Common myeloid progenitor, CD34-positive (primary cell): Measurements from ENCODE around the gene MLPH.

ENCODE experiments used
- CTCF ChIA-PET: fragments of 350-600 bp; sonication (Branson Sonifier 250); formaldehyde crosslinking; loops from one replicate; lab custom pipeline; 2021; ENCODE audit warnings: antibody characterized with exemption; lab: Charles Lee
- POLR2A ChIA-PET: fragments of 350-600 bp; sonication (Branson Sonifier 250); formaldehyde crosslinking; loops from one replicate; lab custom pipeline; 2021; ENCODE audit warnings: antibody characterized with exemption; lab: Charles Lee
- DNase-seq, 3 donors: peaks; one replicate each; pipeline versions ENCODE4 v3.0.0 to v3.0.0-alpha.2; 2013
- H3K27ac ChIP-seq, 2 experiments: 1 replicate in 1 of 2; 2 replicates in 1 of 2; pipeline ENCODE4 v1.7.0; 2013; ENCODE audit warnings: inconsistent platforms in 2 of 2, low read length in 2 of 2, mild to moderate bottlenecking in 2 of 2, low read depth in 1 of 2, moderate library complexity in 1 of 2; ENCODE audit not compliant: severe bottlenecking in 2 of 2, insufficient read depth in 1 of 2, poor library complexity in 1 of 2
- H3K27me3 ChIP-seq, 5 experiments: replicated peaks in 2 of 5; 1 replicate in 3 of 5; 2 replicates in 2 of 5; pipeline versions ENCODE4 v1.6.1 to v1.7.0; 2013; ENCODE audit warnings: low read length in 4 of 5, mild to moderate bottlenecking in 2 of 5, moderate library complexity in 2 of 5, inconsistent platforms in 1 of 5; ENCODE audit not compliant: insufficient read depth in 5 of 5, control insufficient read depth in 4 of 5
- H3K36me3 ChIP-seq, 4 experiments: 1 replicate in 2 of 4; 2 replicates in 2 of 4; pipeline versions ENCODE4 v1.6.1 to v1.7.0; 2013; ENCODE audit warnings: low read length in 3 of 4, control low read depth in 1 of 4, mild to moderate bottlenecking in 1 of 4; ENCODE audit not compliant: control insufficient read depth in 4 of 4, insufficient read depth in 4 of 4
- H3K4me1 ChIP-seq, 4 experiments: 1 replicate in 3 of 4; 2 replicates in 1 of 4; pipeline versions ENCODE4 v1.6.1 to v1.7.1; 2013; ENCODE audit warnings: low read length in 3 of 4, mild to moderate bottlenecking in 3 of 4, control low read depth in 1 of 4, inconsistent platforms in 1 of 4, moderate library complexity in 1 of 4; ENCODE audit not compliant: control insufficient read depth in 4 of 4, insufficient read depth in 4 of 4; ENCODE audit errors: control extremely low read depth in 1 of 4
- H3K4me3 ChIP-seq, 7 experiments: 1 replicate in 4 of 7; 2 replicates in 3 of 7; pipeline versions ENCODE4 v1.5.1 to v1.7.0; 2013; ENCODE audit warnings: mild to moderate bottlenecking in 7 of 7, low read length in 6 of 7, moderate library complexity in 6 of 7, inconsistent platforms in 2 of 7, low read depth in 2 of 7, control low read depth in 1 of 7; ENCODE audit not compliant: insufficient read depth in 4 of 7, control insufficient read depth in 1 of 7; ENCODE audit errors: extremely low read depth in 1 of 7
- H3K9me3 ChIP-seq, 5 experiments: 1 replicate in 4 of 5; 2 replicates in 1 of 5; pipeline versions ENCODE4 v1.6.1 to v1.7.1; 2013; ENCODE audit warnings: low read length in 4 of 5, mild to moderate bottlenecking in 2 of 5, inconsistent platforms in 1 of 5, low read depth in 1 of 5, moderate library complexity in 1 of 5; ENCODE audit not compliant: control insufficient read depth in 4 of 5, insufficient read depth in 2 of 5; ENCODE audit errors: control extremely low read depth in 1 of 5
- WGBS: methylation state at CpG from one replicate; pipeline ENCODE4 v1.1.5; 2013; ENCODE audit not compliant: insufficient coverage; 5-methylcytosine and 5-hydroxymethylcytosine counted together

The MLPH gene

GRCh38 chr2:237474931-237475703 is 11.9 kb upstream of the MLPH start:
- Histone ChIP-seq H3K4me3 (peak overlapping the region; percentile 40 to 83 (median 68)), H3K36me3 (no peaks in the 10 kb centered on the region), H3K27ac (peak overlapping the region; percentile 51 to 73), H3K27me3 (peaks cover 0 to 14% (median 10%) of the 10 kb centered on the region in 5 experiments), H3K4me1 (peaks cover 0 to 34% (median 26%) of the 10 kb centered on the region in 4 experiments), H3K9me3 (no peaks in the 10 kb centered on the region)
- peak; percentile 61 to 83 (median 80) for DNase-seq
- CTCF ChIA-PET, result interaction anchor here (0.7 to 4.4 kb wide), 13 partner anchors 9 to 96 kb away, joined by 3 to 44 read pairs (median 5); no protein-coding TSS in a partner anchor
- POLR2A ChIA-PET, result interaction anchor here (1.4 kb wide), 1 partner anchor 40 kb away, joined by 3 read pairs; no protein-coding TSS in a partner anchor
- 0% methylated on average over 74 of the region's 79 CpGs for WGBS

GRCh38 chr2:237475704-237476141 is 11.3 kb upstream of the MLPH start:
- DNase-seq, result peak in 2 of 3 donors; percentile 60 to 65
- no peaks in the 10 kb centered on the region for H3K9me3 ChIP-seq
- H3K4me1 ChIP-seq, result peaks cover 0 to 34% (median 26%) of the 10 kb centered on the region in 4 experiments
- H3K36me3 ChIP-seq, result no peaks in the 10 kb centered on the region
- ChIA-PET POLR2A (interaction anchor here (1.4 kb wide), 1 partner anchor 41 kb away, joined by 3 read pairs; no protein-coding TSS in a partner anchor), CTCF (interaction anchor here (0.8 to 4.4 kb wide), 13 partner anchors 10 to 96 kb away, joined by 3 to 44 read pairs (median 5); no protein-coding TSS in a partner anchor)
- 19% methylated on average over 16 of the region's 17 CpGs for WGBS
- peak overlapping the region in 1 of 2 experiments; percentile 73 for H3K27ac ChIP-seq
- H3K4me3 ChIP-seq, result peak overlapping the region; percentile 40 to 83 (median 68)
- peaks cover 0 to 14% (median 10%) of the 10 kb centered on the region in 5 experiments for H3K27me3 ChIP-seq

- 95% methylated on average over 2 of the region's 2 CpGs for WGBS
- CTCF ChIA-PET, result interaction anchor here (1.0 to 4.4 kb wide), 2 partner anchors 23 to 57 kb away, joined by 3 to 44 read pairs; no protein-coding TSS in a partner anchor
- H3K4me3 ChIP-seq, result no peak overlapping the region
- peaks cover 0 to 39% (median 34%) of the 10 kb centered on the region in 4 experiments for H3K4me1 ChIP-seq
- no peak overlapping the region for H3K27ac ChIP-seq
- no peak for DNase-seq
- POLR2A ChIA-PET, result no interaction called here
- no peaks in the 10 kb centered on the region for H3K9me3 ChIP-seq
- H3K27me3 ChIP-seq, result peaks cover 0 to 14% (median 10%) of the 10 kb centered on the region in 5 experiments
- H3K36me3 ChIP-seq, result no peaks in the 10 kb centered on the region
Observed at GRCh38 chr2:237478095-237478494, 9.0 kb upstream of the MLPH start.

- 96% methylated on average over 3 of the region's 3 CpGs for WGBS
- Histone ChIP-seq H3K9me3 (no peaks in the 10 kb centered on the region), H3K27me3 (peaks cover 0 to 14% (median 10%) of the 10 kb centered on the region in 5 experiments), H3K4me1 (peaks cover 0 to 32% (median 28%) of the 10 kb centered on the region in 4 experiments), H3K27ac (no peak overlapping the region), H3K4me3 (no peak overlapping the region), H3K36me3 (no peaks in the 10 kb centered on the region)
- CTCF ChIA-PET, result interaction anchor here (4.4 kb wide), 1 partner anchor 58 kb away, joined by 44 read pairs; no protein-coding TSS in a partner anchor
- no peak for DNase-seq
- POLR2A ChIA-PET, result no interaction called here
Observed at GRCh38 chr2:237478979-237479378, 8.1 kb upstream of the MLPH start.

GRCh38 chr2:237479747-237480146 is 7.3 kb upstream of the MLPH start:
- no peak overlapping the region for H3K27ac ChIP-seq
- 80% methylated on average over 1 of the region's 4 CpGs for WGBS
- POLR2A ChIA-PET, result no interaction called here
- peaks cover 0 to 24% (median 21%) of the 10 kb centered on the region in 4 experiments for H3K4me1 ChIP-seq
- no peak for DNase-seq
- no peaks in the 10 kb centered on the region for H3K9me3 ChIP-seq
- no peak overlapping the region for H3K4me3 ChIP-seq
- peaks cover 0 to 16% (median 10%) of the 10 kb centered on the region in 5 experiments for H3K27me3 ChIP-seq
- CTCF ChIA-PET, result no interaction called here
- H3K36me3 ChIP-seq, result no peaks in the 10 kb centered on the region

GRCh38 chr2:237480556-237480955 is 6.5 kb upstream of the MLPH start:
- CTCF ChIA-PET, result no interaction called here
- Histone ChIP-seq H3K4me1 (peaks cover 0 to 20% (median 17%) of the 10 kb centered on the region in 4 experiments), H3K36me3 (no peaks in the 10 kb centered on the region), H3K4me3 (no peak overlapping the region), H3K27ac (no peak overlapping the region), H3K27me3 (peaks cover 3 to 21% (median 10%) of the 10 kb centered on the region in 5 experiments), H3K9me3 (no peaks in the 10 kb centered on the region)
- 93% methylated on average over 7 of the region's 7 CpGs for WGBS
- POLR2A ChIA-PET, result no interaction called here
- no peak for DNase-seq
